ENCODE results near the gene SIGLEC8.

Gene SIGLEC8

DNA sequence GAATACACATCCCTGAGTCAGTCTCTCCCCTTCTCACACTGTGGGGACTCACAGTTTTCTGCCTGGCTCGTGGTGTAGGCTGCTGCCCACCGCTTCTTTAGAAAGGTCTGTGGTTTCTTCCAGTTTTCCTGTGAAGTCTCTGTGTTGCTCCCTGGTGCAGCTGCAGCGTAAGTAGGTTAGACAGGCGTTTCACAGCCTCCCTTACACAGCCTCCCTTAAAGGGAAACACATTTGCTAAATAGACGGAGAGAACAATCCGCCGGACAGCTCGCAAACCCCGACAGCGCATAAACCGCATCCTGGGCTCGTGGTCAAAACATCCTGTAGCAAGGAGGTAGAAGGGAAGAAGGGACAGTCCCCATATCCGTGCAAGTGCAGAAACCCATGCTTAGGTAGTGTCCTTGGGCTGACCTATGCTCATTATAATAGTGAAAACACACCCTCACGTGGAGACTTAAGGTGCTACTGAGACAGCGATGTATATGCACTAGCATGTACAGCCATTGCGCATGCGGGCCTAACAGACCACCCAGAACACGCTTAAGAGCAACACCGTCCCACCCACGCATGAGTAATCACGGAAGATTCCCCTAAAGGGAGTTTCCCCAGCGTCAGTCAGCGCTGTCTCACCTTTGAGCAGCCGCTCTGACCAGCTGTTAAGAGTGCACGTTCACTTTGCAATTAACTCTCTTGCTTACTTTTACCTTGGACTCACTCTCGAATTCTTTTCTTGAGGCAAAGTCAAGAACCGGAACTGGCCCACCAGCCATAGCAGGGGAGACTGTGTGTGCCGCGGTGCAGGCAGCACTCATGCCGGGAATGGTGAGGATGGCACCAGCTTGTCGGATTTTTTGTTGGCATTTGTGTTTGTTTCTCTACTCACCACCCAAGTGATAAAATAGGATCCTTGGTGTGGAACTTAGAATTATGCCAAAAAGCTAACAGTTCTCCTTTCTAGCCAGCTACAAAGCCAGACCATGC, 16.6 kb downstream of the SIGLEC8 start:
- TF ChIP-seq EZH2phosphoT487 (IDR thresholded peaks at IDR 0.05; ENCODE audit: borderline replicate concordance): no peak
- TF ChIP-seq, protein P1, sequence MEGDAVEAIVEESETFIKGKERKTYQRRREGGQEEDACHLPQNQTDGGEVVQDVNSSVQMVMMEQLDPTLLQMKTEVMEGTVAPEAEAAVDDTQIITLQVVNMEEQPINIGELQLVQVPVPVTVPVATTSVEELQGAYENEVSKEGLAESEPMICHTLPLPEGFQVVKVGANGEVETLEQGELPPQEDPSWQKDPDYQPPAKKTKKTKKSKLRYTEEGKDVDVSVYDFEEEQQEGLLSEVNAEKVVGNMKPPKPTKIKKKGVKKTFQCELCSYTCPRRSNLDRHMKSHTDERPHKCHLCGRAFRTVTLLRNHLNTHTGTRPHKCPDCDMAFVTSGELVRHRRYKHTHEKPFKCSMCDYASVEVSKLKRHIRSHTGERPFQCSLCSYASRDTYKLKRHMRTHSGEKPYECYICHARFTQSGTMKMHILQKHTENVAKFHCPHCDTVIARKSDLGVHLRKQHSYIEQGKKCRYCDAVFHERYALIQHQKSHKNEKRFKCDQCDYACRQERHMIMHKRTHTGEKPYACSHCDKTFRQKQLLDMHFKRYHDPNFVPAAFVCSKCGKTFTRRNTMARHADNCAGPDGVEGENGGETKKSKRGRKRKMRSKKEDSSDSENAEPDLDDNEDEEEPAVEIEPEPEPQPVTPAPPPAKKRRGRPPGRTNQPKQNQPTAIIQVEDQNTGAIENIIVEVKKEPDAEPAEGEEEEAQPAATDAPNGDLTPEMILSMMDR (conservative IDR thresholded peaks at IDR 0.05; ENCODE audit: low read length): no peak
- H3K4me3 ChIP-seq (ENCODE audit: low read length, poor library complexity, severe bottlenecking): peak overlapping the region; percentile 64
- H4K20me1 ChIP-seq (ENCODE audit: insufficient read depth, low read length, poor library complexity, severe bottlenecking): no peaks in the 10 kb centered on the region
- H3K9ac ChIP-seq (ENCODE audit: low read depth, low read length, poor library complexity, severe bottlenecking): peak overlapping the region; percentile 69
- H3K36me3 ChIP-seq (ENCODE audit: insufficient read depth, low read length): no peaks in the 10 kb centered on the region
- H3K79me2 ChIP-seq (ENCODE audit: insufficient read depth, low read length): no peaks in the 10 kb centered on the region
- no peaks in the 10 kb centered on the region for H3K9me3 ChIP-seq (ENCODE audit: insufficient read depth, low read depth, low read length)
- peaks cover 17% of the 10 kb centered on the region for H3K4me1 ChIP-seq (ENCODE audit: insufficient read depth, low read length, poor library complexity, severe bottlenecking)
- H2AFZ ChIP-seq (ENCODE audit: low read length): peak overlapping the region; percentile 71
- no peaks in the 10 kb centered on the region for H3F3A ChIP-seq (ENCODE audit: low read depth)
- H3K27me3 ChIP-seq (ENCODE audit: insufficient read depth, low read length, poor library complexity, severe bottlenecking): no peaks in the 10 kb centered on the region
- H3K9me2 ChIP-seq (replicated peaks; ENCODE audit: low read depth, low read length): no peaks in the 10 kb centered on the region
- peak overlapping the region; percentile 84 for H3K4me2 ChIP-seq (ENCODE audit: low read depth, low read length, poor library complexity, severe bottlenecking)

DNA sequence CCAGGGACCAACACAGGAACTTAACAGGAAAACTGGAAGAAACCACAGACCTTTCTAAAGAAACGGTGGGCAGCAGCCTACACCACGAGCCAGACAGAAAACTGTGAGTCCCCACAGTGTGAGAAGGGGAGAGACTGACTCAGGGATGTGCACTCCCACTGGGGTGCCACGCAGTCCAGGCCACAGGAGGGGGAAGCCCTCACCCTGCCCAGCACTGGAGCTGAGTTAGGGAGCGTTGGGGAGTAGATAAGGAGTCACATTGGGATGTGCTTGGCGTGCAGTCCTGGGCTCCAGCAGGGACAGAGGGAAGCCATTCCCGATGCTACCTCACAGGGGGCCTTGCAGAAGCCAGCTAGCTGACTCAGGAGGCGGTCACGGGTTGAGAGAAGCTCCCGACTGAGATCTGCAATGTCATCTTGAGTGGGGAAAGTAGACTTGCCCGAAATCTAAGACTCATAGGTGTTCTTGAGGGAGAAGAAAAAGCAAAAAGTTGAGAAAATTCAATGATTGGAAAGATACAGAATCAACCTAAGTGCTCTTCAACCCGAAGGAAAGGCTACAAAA, 17.3 kb downstream of the SIGLEC8 start:
- Histone ChIP-seq H3K4me1 (ENCODE audit: insufficient read depth, low read length, poor library complexity, severe bottlenecking) (peaks cover 17% of the 10 kb centered on the region), H3K9ac (ENCODE audit: low read depth, low read length, poor library complexity, severe bottlenecking) (peak overlapping the region; percentile 69), H3K79me2 (ENCODE audit: insufficient read depth, low read length) (no peaks in the 10 kb centered on the region), H3K27me3 (ENCODE audit: insufficient read depth, low read length, poor library complexity, severe bottlenecking) (no peaks in the 10 kb centered on the region), H3F3A (ENCODE audit: low read depth) (no peaks in the 10 kb centered on the region), H3K4me3 (ENCODE audit: low read length, poor library complexity, severe bottlenecking) (peak overlapping the region; percentile 64), H3K9me2 (replicated peaks; ENCODE audit: low read depth, low read length) (no peaks in the 10 kb centered on the region), H3K9me3 (ENCODE audit: insufficient read depth, low read depth, low read length) (no peaks in the 10 kb centered on the region), H3K4me2 (ENCODE audit: low read depth, low read length, poor library complexity, severe bottlenecking) (peak overlapping the region; percentile 84), H3K36me3 (ENCODE audit: insufficient read depth, low read length) (no peaks in the 10 kb centered on the region), H2AFZ (ENCODE audit: low read length) (peak overlapping the region; percentile 71), H4K20me1 (ENCODE audit: insufficient read depth, low read length, poor library complexity, severe bottlenecking) (no peaks in the 10 kb centered on the region)
- no peak for TF ChIP-seq EZH2phosphoT487 (IDR thresholded peaks at IDR 0.05; ENCODE audit: borderline replicate concordance)
- TF ChIP-seq, protein P1 (conservative IDR thresholded peaks at IDR 0.05; ENCODE audit: low read length): no peak

DNA sequence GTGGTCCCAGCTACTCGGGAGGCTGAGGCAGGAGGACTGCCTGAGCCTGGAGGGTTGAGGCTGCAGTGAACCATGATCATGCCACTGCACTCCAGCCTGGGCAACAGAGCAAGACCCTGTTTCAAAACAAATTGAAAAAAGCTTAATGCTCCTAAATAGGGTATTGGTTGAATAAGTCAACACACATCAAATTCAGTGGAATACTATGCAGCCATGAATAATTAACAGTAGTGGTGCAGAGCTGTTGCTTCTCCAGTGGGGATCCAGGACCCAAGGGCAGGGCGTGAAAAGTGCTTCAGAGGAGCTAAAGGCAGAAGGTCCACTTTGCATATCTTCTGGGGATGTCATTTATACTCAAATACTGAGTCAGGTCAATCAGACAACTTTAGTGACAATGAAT, 18.2 kb downstream of the SIGLEC8 start:
- Histone ChIP-seq H3K36me3 (ENCODE audit: insufficient read depth, low read length) (no peaks in the 10 kb centered on the region), H3K9me3 (ENCODE audit: insufficient read depth, low read depth, low read length) (no peaks in the 10 kb centered on the region), H2AFZ (ENCODE audit: low read length) (no peak overlapping the region), H3K4me3 (ENCODE audit: low read length, poor library complexity, severe bottlenecking) (no peak overlapping the region), H3K9ac (ENCODE audit: low read depth, low read length, poor library complexity, severe bottlenecking) (no peak overlapping the region), H3K79me2 (ENCODE audit: insufficient read depth, low read length) (no peaks in the 10 kb centered on the region), H3K9me2 (replicated peaks; ENCODE audit: low read depth, low read length) (no peaks in the 10 kb centered on the region), H3K4me1 (ENCODE audit: insufficient read depth, low read length, poor library complexity, severe bottlenecking) (peaks cover 17% of the 10 kb centered on the region), H3K4me2 (ENCODE audit: low read depth, low read length, poor library complexity, severe bottlenecking) (no peak overlapping the region), H3K27me3 (ENCODE audit: insufficient read depth, low read length, poor library complexity, severe bottlenecking) (no peaks in the 10 kb centered on the region), H3F3A (ENCODE audit: low read depth) (no peaks in the 10 kb centered on the region), H4K20me1 (ENCODE audit: insufficient read depth, low read length, poor library complexity, severe bottlenecking) (no peaks in the 10 kb centered on the region)
- TF ChIP-seq, protein P1 (conservative IDR thresholded peaks at IDR 0.05; ENCODE audit: low read length): no peak
- no peak for TF ChIP-seq EZH2phosphoT487 (IDR thresholded peaks at IDR 0.05; ENCODE audit: borderline replicate concordance)
